ENCODE data around the gene SLC39A11.

Gene SLC39A11

GRCh38 chr17:72883351-72883750, 209.1 kb downstream of the SLC39A11 start:
- no peak for DNase-seq (ENCODE audit: low read depth in 4 of 4, low spot score in 1 of 4)

GRCh38 chr17:72882426-72882825, 210.1 kb downstream of the SLC39A11 start:
- no peak for DNase-seq (ENCODE audit: low read depth in 4 of 4, low spot score in 1 of 4)

- no peak for DNase-seq (ENCODE audit: low read depth in 4 of 4, low spot score in 1 of 4)
These were observed 212.6 kb downstream of the SLC39A11 start for GRCh38 chr17:72879877-72880276.

- DNase-seq (ENCODE audit: low read depth in 4 of 4, low spot score in 1 of 4) = no peak
These were observed 213.4 kb downstream of the SLC39A11 start for GRCh38 chr17:72878975-72879660.

GRCh38 chr17:72877348-72877747, 215.1 kb downstream of the SLC39A11 start:
- no peak for DNase-seq (ENCODE audit: low read depth in 4 of 4, low spot score in 1 of 4)

DNA sequence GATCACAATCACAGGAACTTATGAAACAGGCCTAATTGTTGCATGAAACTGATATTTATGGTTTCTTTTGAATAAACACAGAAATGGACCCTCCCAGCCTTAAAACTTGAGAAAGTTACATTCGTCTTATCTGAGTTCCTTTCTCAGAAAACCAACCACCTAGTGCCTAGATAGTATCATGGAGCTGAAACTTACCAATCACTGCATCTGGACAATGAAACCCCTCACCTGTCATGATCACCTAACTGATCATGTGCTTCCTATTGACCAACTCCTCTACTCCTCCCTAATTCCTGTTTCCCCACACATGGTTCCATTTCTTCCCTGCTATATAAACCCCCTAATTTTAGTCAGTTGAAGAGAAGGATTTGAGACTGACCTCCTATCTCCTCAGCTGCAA, 216.1 kb downstream of the SLC39A11 start:
- DNase-seq (ENCODE audit: low read depth in 4 of 4, low spot score in 1 of 4) = no peak

DNA sequence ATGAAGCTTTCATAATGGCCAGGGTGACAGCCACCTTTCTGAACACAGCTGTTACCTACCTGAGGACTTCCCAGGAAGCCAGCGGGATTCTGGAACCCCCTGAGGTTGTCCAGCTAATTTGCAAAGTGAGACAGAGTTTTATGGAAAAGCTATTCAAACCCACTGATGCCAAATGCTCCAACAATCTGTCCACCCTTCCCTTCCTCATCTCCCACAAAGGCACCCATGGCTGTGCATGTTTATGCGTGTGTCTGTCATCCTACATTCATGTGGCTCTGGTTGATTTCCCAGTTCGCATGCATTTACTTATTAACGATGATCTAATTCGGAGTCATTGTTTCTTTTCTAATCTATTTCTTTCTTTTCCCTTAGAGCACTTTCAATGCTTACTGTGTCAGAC, 217.1 kb downstream of the SLC39A11 start:
- DNase-seq (ENCODE audit: low read depth in 4 of 4, low spot score in 1 of 4) = no peak

GRCh38 chr17:72872396-72872795, 220.1 kb downstream of the SLC39A11 start:
- no peak for DNase-seq (ENCODE audit: low read depth in 4 of 4, low spot score in 1 of 4)

DNA sequence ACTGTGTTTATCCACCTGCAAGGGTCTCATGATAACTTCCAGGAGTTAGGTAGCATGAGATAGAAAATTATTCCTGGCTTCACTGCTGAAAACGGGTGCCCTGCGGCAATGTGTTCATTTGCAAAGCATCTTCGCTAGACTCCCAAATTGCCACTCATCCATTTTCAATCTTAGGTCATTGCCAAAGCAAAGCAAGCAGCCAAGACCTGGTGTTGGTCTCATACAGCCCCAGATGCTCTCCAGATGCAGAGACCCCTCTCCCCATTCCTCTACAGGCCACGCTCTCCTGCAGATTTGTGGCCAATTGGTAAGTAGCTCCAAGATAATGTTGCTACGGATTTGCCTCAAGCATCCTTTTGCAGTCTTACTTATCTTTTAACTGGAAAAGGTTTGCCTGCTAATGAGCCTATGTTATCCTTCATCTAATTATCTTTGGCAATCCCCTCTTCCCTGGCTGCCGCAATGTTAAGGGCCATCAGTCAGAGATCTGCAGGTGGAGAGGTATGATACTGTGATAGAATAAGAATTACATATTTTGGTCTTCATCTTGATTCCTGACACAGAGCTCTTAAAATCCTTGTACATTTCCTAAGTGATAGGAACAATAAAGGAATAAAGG, 222.0 kb downstream of the SLC39A11 start:
- no peak for DNase-seq (ENCODE audit: low read depth in 4 of 4, low spot score in 1 of 4)

GRCh38 chr17:72869630-72870029, 222.9 kb downstream of the SLC39A11 start:
- no peak for DNase-seq (ENCODE audit: low read depth in 4 of 4, low spot score in 1 of 4)

GRCh38 chr17:72865954-72866353, 226.5 kb downstream of the SLC39A11 start:
- DNase-seq (ENCODE audit: low read depth in 4 of 4, low spot score in 1 of 4) = no peak

DNA sequence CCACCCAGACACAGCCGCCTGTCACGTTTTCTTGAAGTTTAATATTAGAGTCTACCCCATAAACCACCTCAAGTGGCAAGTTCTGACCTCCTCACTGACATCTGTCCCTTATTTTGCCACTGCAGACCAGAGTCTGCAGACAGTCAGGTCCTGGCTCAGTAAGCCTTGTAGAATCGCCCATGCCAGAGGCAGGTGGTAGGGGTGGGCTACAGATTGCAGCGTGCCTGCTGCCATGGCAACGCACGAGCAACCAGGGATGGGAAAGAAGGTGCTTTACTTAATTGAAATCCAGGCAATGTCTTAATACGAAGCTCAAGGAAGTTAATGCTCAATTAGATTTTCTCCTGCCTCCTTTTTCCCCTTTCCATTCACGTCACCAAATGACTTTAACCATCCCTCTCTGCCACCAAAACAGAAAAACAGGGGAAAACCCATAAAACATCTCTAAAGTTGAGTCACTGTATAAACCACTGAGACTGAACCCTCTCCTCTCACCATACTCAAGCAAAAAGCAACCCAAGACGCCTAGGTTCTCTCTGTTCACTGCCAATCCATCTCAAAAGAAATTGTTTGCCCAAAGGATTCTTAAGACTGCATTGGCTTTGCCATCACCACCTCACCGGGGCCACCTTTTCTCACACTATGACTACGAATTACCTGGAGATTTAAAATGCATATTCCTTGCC, 228.8 kb downstream of the SLC39A11 start:
- DNase-seq (ENCODE audit: low read depth in 4 of 4, low spot score in 1 of 4) = peak in 1 of 4 experiments; percentile 1

DNA sequence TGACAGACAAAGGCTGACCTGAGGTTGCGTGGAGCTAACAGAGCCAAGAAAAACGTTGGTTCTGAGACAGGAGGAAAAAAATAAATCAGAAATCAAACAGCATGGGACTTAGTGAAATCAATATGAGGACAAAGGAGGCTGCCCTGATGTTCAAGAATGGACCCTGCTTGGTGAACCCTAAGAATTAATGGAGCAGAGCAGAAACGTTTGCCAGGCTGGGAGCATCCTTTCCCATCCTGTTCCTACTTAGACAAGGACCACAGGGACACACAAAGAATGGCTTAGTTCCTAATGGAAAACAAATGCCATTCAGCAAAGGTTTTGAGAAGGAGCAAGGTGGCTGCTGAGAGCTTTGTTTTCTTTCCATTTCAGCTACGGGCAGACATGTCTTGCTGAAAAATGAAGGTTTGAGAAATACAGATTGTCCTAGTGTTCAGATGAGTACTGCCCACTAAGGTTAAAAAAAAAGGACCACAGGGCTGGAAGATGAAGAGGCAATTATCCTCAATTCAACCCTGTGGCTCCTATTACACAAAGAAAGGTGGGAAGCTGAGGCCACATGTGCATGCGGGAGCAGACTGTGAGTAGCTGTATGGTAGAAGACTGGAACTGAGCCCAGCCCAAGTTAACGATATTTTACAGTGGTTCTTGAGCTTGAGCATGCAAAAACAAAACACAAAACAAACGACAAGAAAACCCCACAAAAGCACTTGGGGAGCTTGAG, 230.1 kb downstream of the SLC39A11 start:
- no peak for DNase-seq (ENCODE audit: low read depth in 4 of 4, low spot score in 1 of 4)

GRCh38 chr17:72861811-72862210, 230.7 kb downstream of the SLC39A11 start:
- DNase-seq (ENCODE audit: low read depth in 4 of 4, low spot score in 1 of 4) = no peak

GRCh38 chr17:72860778-72861177, 231.7 kb downstream of the SLC39A11 start:
- DNase-seq (ENCODE audit: low read depth in 4 of 4, low spot score in 1 of 4) = no peak

DNA sequence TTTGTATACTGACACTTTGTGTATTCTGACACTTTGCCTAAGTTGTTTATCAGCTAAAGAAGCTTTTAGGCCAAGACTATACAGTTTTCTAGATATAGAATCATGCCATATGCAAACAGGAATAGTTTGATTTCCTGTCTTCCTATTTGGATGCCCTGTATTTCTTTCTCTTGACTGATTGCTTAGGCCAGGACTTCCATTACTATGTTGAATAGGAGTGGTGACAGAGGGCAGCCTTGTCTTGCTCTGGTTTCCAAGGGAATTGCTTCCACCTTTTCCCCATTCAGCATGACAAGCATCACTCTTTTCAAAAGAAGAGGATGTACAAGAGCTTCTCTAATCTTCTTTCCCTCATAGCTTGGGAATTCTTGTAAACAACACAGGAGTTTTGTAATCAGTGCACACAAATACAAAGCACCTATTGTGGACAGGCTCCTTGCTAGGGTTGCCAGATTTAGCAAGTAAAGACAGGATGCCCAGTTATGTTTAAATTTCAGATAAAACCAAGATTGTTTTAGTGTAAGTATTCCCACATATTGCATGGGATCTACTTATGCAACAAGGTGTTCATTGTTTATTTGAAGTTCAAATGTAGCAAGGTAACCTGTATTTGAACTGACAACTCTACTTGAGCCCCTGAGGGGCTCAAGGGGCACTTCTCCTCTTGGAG, 233.5 kb downstream of the SLC39A11 start:
- DNase-seq (ENCODE audit: low read depth in 4 of 4, low spot score in 1 of 4) = no peak

GRCh38 chr17:72853440-72854415, 238.8 kb downstream of the SLC39A11 start:
- DNase-seq (ENCODE audit: low read depth in 4 of 4, low spot score in 1 of 4) = no peak

GRCh38 chr17:72852277-72852938, 240.1 kb downstream of the SLC39A11 start:
- no peak for DNase-seq (ENCODE audit: low read depth in 4 of 4, low spot score in 1 of 4)

GRCh38 chr17:72850410-72851118, 241.9 kb downstream of the SLC39A11 start:
- no peak for DNase-seq (ENCODE audit: low read depth in 4 of 4, low spot score in 1 of 4)

All from stimulated activated CD4-positive, alpha-beta T cell treated with anti-CD3 and anti-CD28 coated beads, Interleukin-1b, Interleukin-23, amount 100 ng/mL, for 24 hours (primary cell).